ENCODE results near the gene LDHB.

GRCh38 chr12:21608196-21608595 lies 49.4 kb downstream of the LDHB start:
- no peak for TF ChIP-seq CTCF (IDR thresholded peaks at IDR 0.05; ENCODE audit: low read depth, low read length)
- TF ChIP-seq EZH2phosphoT487 (IDR thresholded peaks at IDR 0.05; ENCODE audit: low read depth): no peak
